Trophoblast cell (in vitro differentiated cells and primary cell): ENCODE results near the gene TMEM95.

Source experiments
- DNase-seq, 2 donors: peaks; one replicate each; pipeline ENCODE4 v3.0.0-alpha.2; 2016
- H2AFZ ChIP-seq: 2 replicates; pipeline ENCODE4 v1.6.1; 2013; ENCODE audit warnings: low read length, moderate library complexity, mild to moderate bottlenecking; ENCODE audit not compliant: insufficient read depth, poor library complexity
- H2AK5ac ChIP-seq: 2 replicates; pipeline ENCODE4 v1.6.1; 2013; ENCODE audit warnings: mild to moderate bottlenecking, low read length
- H2BK120ac ChIP-seq: 2 replicates; pipeline ENCODE4 v1.6.1; 2013; ENCODE audit warnings: low read length, mild to moderate bottlenecking, moderate library complexity; ENCODE audit not compliant: insufficient read depth, poor library complexity
- H2BK12ac ChIP-seq: 2 replicates; pipeline ENCODE4 v1.6.1; 2013; ENCODE audit warnings: mild to moderate bottlenecking, low read length, moderate library complexity
- H2BK5ac ChIP-seq: 2 replicates; pipeline ENCODE4 v1.6.1; 2013; ENCODE audit warnings: low read length, low read depth, moderate library complexity, mild to moderate bottlenecking; ENCODE audit not compliant: poor library complexity
- H3K14ac ChIP-seq: 2 replicates; pipeline ENCODE4 v1.6.1; 2013; ENCODE audit warnings: mild to moderate bottlenecking, low read length
- H3K18ac ChIP-seq: 2 replicates; pipeline ENCODE4 v1.6.1; 2013; ENCODE audit warnings: mild to moderate bottlenecking, low read length
- H3K23ac ChIP-seq: 2 replicates; pipeline ENCODE4 v1.6.1; 2013; ENCODE audit warnings: low read length
- H3K27ac ChIP-seq: 2 replicates; pipeline ENCODE4 v1.5.1; 2013; ENCODE audit warnings: low read depth, mild to moderate bottlenecking, inconsistent platforms, low read length, moderate library complexity
- H3K27me3 ChIP-seq: 2 replicates; pipeline ENCODE4 v1.6.1; 2013; ENCODE audit warnings: inconsistent platforms, mild to moderate bottlenecking, low read length, moderate library complexity; ENCODE audit not compliant: insufficient read depth
- H3K36me3 ChIP-seq, 2 experiments: 1 replicate in 1 of 2; 2 replicates in 1 of 2; pipeline ENCODE4 v1.6.1; 2013; ENCODE audit warnings: low read length in 2 of 2, mild to moderate bottlenecking in 2 of 2, moderate library complexity in 1 of 2; ENCODE audit not compliant: insufficient read depth in 2 of 2, control insufficient read depth in 1 of 2
- H3K4ac ChIP-seq: 2 replicates; pipeline ENCODE4 v1.6.1; 2013; ENCODE audit warnings: low read depth, mild to moderate bottlenecking, low read length, moderate library complexity
- H3K4me1 ChIP-seq, 2 experiments: 1 replicate in 1 of 2; 2 replicates in 1 of 2; pipeline ENCODE4 v1.6.1; 2013; ENCODE audit warnings: low read length in 2 of 2, mild to moderate bottlenecking in 2 of 2, moderate library complexity in 1 of 2; ENCODE audit not compliant: insufficient read depth in 2 of 2, control insufficient read depth in 1 of 2
- H3K4me2 ChIP-seq: 2 replicates; pipeline ENCODE4 v1.6.1; 2013; ENCODE audit warnings: inconsistent platforms, mild to moderate bottlenecking, low read length, moderate library complexity
- H3K4me3 ChIP-seq: 2 replicates; pipeline ENCODE4 v1.5.1; 2013; ENCODE audit warnings: mild to moderate bottlenecking, low read depth, low read length, inconsistent platforms
- H3K79me1 ChIP-seq: one replicate; pipeline ENCODE4 v1.6.1; 2013; ENCODE audit warnings: low read length
- H3K79me2 ChIP-seq: 2 replicates; pipeline ENCODE4 v1.6.1; 2013; ENCODE audit warnings: low read length, mild to moderate bottlenecking; ENCODE audit not compliant: control insufficient read depth, insufficient read depth, poor library complexity
- H3K9ac ChIP-seq: 2 replicates; pipeline ENCODE4 v1.6.1; 2013; ENCODE audit warnings: mild to moderate bottlenecking, low read length
- H3K9me3 ChIP-seq: 2 replicates; pipeline ENCODE4 v1.6.1; 2013; ENCODE audit warnings: low read depth, mild to moderate bottlenecking, control low read depth, inconsistent platforms, low read length; ENCODE audit not compliant: insufficient read depth
- H4K12ac ChIP-seq: 2 replicates; pipeline ENCODE4 v1.6.1; 2013; ENCODE audit warnings: low read depth, mild to moderate bottlenecking, low read length, moderate library complexity
- H4K8ac ChIP-seq: 2 replicates; pipeline ENCODE4 v1.6.1; 2013; ENCODE audit warnings: low read depth, mild to moderate bottlenecking, low read length, moderate library complexity
- H4K91ac ChIP-seq: one replicate; pipeline ENCODE4 v1.6.1; 2013; ENCODE audit warnings: low read depth, mild to moderate bottlenecking, low read length, moderate library complexity
- WGBS: extraction: QIAGEN DNeasy Blood & Tissue Kit; methylation state at CpG from one replicate; pipeline ENCODE4 v1.1.7; 2013; ENCODE audit warnings: missing lambda C conversion rate; ENCODE audit not compliant: insufficient read length, insufficient coverage; ENCODE audit errors: extremely low coverage; 5-methylcytosine and 5-hydroxymethylcytosine counted together

The TMEM95 gene

GRCh38 chr17:7313088-7313889, 41.7 kb upstream of the TMEM95 start:
- Histone ChIP-seq H3K18ac (no peak overlapping the region), H3K4me1 (peaks cover 7 to 9% of the 10 kb centered on the region in 2 experiments), H4K8ac (no peak overlapping the region), H3K14ac (no peak overlapping the region), H3K4ac (no peak overlapping the region), H3K4me2 (no peak overlapping the region), H3K79me2 (peaks cover 15% of the 10 kb centered on the region), H3K27me3 (no peaks in the 10 kb centered on the region), H2AK5ac (no peak overlapping the region), H3K4me3 (no peak overlapping the region), H3K9ac (no peak overlapping the region), H4K12ac (no peak overlapping the region), H4K91ac (no peak overlapping the region), H2BK120ac (no peak overlapping the region), H3K36me3 (peaks cover 55 to 66% of the 10 kb centered on the region in 2 experiments), H3K9me3 (no peaks in the 10 kb centered on the region), H2BK12ac (no peak overlapping the region), H3K23ac (no peak overlapping the region), H3K27ac (no peak overlapping the region), H2BK5ac (no peak overlapping the region), H3K79me1 (peaks cover 5% of the 10 kb centered on the region), H2AFZ (no peak overlapping the region)
- no peak for DNase-seq
- WGBS, result no CpG with 5 or more reads among the region's 7 CpGs

- Histone ChIP-seq H3K4me2 (peak overlapping the region; percentile 76), H3K79me1 (peaks cover 2% of the 10 kb centered on the region), H4K91ac (peak overlapping the region; percentile 23), H4K8ac (peak overlapping the region; percentile 93), H3K18ac (no peak overlapping the region), H3K4me3 (peak overlapping the region; percentile 91), H3K4me1 (peaks cover 5 to 6% of the 10 kb centered on the region in 2 experiments), H2BK5ac (no peak overlapping the region), H2AFZ (no peak overlapping the region), H3K14ac (no peak overlapping the region), H3K23ac (no peak overlapping the region), H4K12ac (no peak overlapping the region), H3K36me3 (peaks cover 63 to 74% of the 10 kb centered on the region in 2 experiments), H3K4ac (no peak overlapping the region), H3K79me2 (peaks cover 8% of the 10 kb centered on the region), H2BK120ac (no peak overlapping the region), H3K27ac (no peak overlapping the region), H3K9me3 (no peaks in the 10 kb centered on the region), H2AK5ac (no peak overlapping the region), H3K9ac (no peak overlapping the region), H3K27me3 (no peaks in the 10 kb centered on the region), H2BK12ac (no peak overlapping the region)
- no peak for DNase-seq
- no CpG with 5 or more reads among the region's 9 CpGs for WGBS
These were observed 40.9 kb upstream of the TMEM95 start for GRCh38 chr17:7313890-7314718.

DNA sequence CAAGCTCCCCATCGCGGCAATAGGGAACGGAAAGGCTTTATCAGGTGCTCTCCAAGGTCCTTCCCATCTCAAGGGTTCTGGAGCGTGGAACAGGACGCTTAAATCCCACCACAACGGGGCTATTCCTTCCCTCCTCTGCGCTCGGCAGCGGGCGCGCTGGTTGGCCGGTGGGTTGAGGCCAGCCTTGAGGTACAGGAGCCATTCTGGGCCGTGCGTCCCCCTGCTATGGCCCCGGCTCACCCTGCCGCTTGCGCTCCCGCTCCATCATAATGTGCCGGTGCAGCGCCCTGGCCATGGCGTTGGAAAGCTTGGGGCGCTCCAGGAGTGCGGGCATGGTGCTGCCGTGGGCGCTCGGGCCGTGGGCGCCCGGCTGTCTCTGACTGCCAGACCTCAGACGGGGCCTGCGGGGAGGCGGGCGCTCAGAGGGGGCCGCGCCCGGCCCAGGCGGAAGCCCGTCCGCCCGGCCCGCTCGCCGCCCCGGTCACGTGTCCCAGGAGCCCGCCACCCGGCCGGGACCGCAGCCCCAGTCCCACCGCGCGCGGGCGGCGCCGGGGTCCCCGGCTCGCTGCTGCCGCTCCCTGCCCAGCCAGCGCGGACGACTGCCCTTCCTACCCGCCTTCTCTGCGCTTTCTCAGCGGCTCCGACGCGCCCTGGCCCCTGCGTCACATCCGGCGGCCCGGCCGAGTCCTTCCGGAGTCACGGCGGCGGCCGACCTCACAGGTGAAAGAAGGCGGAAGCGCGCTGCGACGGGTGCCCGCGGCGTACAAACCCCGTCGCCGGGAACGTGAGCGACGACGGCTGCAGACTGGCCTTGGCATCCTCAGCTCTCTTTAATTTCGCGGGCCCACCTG, 40.0 kb upstream of the TMEM95 start, which contains the start of gene GPS2:
Gene GPS2, minus strand, starts transcription at position 642 of the 851 bp plus-strand sequence. Its CDS starts 308 bp downstream, at position 334.
- peak within 1 kb of the TSS; percentile 76 for H3K4me2 ChIP-seq
- no peaks in the 10 kb centered on the region for H3K9me3 ChIP-seq
- H2BK5ac ChIP-seq, result peak within 1 kb of the TSS; percentile 27
- peak; percentile 86 to 92 for DNase-seq
- no CpG with 5 or more reads among the region's 95 CpGs for WGBS
- H2AFZ ChIP-seq, result peak within 1 kb of the TSS; percentile 84
- H4K8ac ChIP-seq, result peak within 1 kb of the TSS; percentile 93
- peak within 1 kb of the TSS; percentile 91 for H3K4me3 ChIP-seq
- H2AK5ac ChIP-seq, result peak within 1 kb of the TSS; percentile 19
- peaks cover 3% of the 10 kb centered on the region for H3K79me2 ChIP-seq
- peak within 1 kb of the TSS; percentile 74 for H3K27ac ChIP-seq
- peak within 1 kb of the TSS; percentile 50 for H3K4ac ChIP-seq
- H3K36me3 ChIP-seq, result peaks cover 58 to 70% of the 10 kb centered on the region in 2 experiments
- peak within 1 kb of the TSS; percentile 87 for H3K18ac ChIP-seq
- H3K79me1 ChIP-seq, result peaks cover 2% of the 10 kb centered on the region
- peak within 1 kb of the TSS; percentile 96 for H3K9ac ChIP-seq
- peak within 1 kb of the TSS; percentile 50 for H2BK120ac ChIP-seq
- no peak within 1 kb of the TSS for H3K23ac ChIP-seq
- H4K12ac ChIP-seq, result peak within 1 kb of the TSS; percentile 87
- H3K14ac ChIP-seq, result peak within 1 kb of the TSS; percentile 90
- H4K91ac ChIP-seq, result peak within 1 kb of the TSS; percentile 82
- no peaks in the 10 kb centered on the region for H3K27me3 ChIP-seq
- peaks cover 4 to 5% of the 10 kb centered on the region in 2 experiments for H3K4me1 ChIP-seq
- H2BK12ac ChIP-seq, result no peak within 1 kb of the TSS
